Fibroblast of pulmonary artery (primary cell): ENCODE results near the gene PUS7.

ENCODE experiments used
- DNase-seq: peaks from one replicate; pipeline ENCODE4 v3.0.0-alpha.2; 2010; ENCODE audit warnings: low read depth
- H3K4me3 ChIP-seq: replicated peaks from 2 replicates; pipeline ENCODE4 v1.5.1; 2011; ENCODE audit warnings: low read depth, mild to moderate bottlenecking, control low read depth, low read length, moderate library complexity
- CTCF ChIP-seq: IDR thresholded peaks from 2 replicates; pipeline ENCODE4 v1.5.1; 2011; ENCODE audit warnings: mild to moderate bottlenecking, control low read depth, low read length, inconsistent platforms; ENCODE audit errors: missing control alignments

Gene PUS7, protein sequence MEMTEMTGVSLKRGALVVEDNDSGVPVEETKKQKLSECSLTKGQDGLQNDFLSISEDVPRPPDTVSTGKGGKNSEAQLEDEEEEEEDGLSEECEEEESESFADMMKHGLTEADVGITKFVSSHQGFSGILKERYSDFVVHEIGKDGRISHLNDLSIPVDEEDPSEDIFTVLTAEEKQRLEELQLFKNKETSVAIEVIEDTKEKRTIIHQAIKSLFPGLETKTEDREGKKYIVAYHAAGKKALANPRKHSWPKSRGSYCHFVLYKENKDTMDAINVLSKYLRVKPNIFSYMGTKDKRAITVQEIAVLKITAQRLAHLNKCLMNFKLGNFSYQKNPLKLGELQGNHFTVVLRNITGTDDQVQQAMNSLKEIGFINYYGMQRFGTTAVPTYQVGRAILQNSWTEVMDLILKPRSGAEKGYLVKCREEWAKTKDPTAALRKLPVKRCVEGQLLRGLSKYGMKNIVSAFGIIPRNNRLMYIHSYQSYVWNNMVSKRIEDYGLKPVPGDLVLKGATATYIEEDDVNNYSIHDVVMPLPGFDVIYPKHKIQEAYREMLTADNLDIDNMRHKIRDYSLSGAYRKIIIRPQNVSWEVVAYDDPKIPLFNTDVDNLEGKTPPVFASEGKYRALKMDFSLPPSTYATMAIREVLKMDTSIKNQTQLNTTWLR

GRCh38 chr7:105521717-105522463 lies at the start of gene PUS7:
PUS7 (minus strand) TSS chr7:105522271; CDS start chr7:105508512, 13,759 bp downstream.
- H3K4me3 ChIP-seq, result peak within 1 kb of the TSS; percentile 80
- TF ChIP-seq CTCF, result no peak
- DNase-seq, result peak; percentile 89

DNA sequence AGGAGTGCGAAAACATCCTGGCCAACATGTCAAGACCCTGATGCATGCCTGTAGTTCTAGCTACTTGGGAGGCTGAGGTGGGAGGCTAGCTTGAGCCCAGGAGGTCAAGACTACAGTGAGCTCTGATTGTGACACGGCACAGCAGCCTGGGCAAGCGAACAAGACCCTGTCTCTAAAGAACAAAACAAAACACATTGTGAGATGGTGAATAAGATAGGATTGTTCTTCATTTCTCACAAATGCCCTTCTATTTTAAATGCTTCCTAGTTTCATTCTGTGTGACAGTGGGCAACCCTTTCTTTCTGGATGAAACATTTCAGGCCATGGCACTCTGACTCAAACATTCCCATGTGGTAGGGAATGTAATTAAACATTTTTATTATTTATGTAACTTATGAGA lies 45.8 kb upstream of the PUS7 start:
- no peak for DNase-seq
- no peak overlapping the region for H3K4me3 ChIP-seq
- no peak for TF ChIP-seq CTCF

DNA sequence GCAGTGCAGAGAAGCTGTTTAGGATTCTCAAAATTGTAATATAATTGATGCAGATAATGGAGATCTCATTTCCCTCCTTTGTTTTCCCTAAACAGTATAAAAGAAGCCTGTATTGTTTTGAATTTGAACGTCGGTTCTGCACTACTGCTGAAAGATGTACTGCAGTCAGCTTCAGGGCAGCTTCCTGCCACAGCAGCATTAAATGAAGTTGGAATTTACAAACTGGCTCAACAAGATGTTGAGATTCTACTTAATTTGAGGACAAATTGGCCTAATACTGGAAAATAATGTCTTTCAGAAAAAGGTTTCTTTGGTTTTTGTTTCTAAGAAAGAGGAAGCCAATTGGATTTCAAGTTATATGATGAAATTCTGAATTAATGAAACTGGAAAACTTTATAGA lies 45.0 kb upstream of the PUS7 start:
- no peak overlapping the region for H3K4me3 ChIP-seq
- no peak for TF ChIP-seq CTCF
- no peak for DNase-seq

GRCh38 chr7:105565190-105565589 lies 43.1 kb upstream of the PUS7 start:
- TF ChIP-seq CTCF, result no peak
- no peak overlapping the region for H3K4me3 ChIP-seq
- DNase-seq, result no peak

DNA sequence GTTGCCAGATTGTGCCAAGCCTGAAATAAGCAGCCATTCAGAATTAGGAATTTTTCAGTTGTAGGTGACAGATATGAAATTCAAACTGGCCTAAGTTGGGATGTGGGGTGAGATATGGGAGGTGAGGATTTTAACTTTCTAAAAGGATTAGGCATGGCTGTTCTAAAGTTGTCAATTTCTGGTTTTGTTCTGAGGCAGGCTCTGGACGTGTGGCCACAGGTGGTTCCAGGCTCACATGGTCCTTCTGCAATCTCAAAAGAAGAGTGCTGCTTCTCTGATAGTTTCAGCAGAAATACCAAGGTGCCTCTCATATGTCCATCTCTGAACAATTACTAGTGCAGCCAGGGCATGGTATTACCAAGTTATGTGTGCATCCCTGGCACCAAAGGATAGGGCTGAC lies 37.9 kb upstream of the PUS7 start:
- H3K4me3 ChIP-seq, result no peak overlapping the region
- TF ChIP-seq CTCF, result no peak
- DNase-seq, result no peak

DNA sequence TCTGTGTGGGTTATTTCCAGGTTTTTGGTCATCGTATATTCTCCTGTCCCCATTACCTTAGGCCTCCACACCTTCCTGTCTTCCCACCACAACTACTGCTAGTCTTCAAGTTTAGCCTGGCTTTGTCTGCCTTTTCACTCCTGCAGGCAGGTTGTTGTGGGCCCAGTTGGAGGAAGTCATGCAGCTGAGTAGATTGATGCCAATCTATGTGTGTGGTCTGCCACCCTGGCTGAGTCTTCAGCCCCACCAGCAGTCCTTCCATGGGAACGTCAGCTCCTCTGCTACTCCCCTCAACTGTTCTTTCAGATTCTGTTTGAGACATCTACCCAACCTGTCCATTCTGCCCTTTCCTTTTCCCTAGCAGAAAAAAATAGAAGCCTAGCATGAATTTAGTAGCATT lies 16.3 kb upstream of the PUS7 start:
- no peak for DNase-seq
- no peak overlapping the region for H3K4me3 ChIP-seq
- TF ChIP-seq CTCF, result no peak
